ENCODE results near the gene HMGCLL1.

- TF ChIP-seq CTCF (IDR thresholded peaks at IDR 0.05) (no peak), POLR2A (IDR thresholded peaks at IDR 0.05) (no peak)
Observed at GRCh38 chr6:55410674-55411073, 168.3 kb downstream of the HMGCLL1 start.
